Kasumi-1 (cell line): ENCODE data around the gene DNPEP.

Experiments used
- DNase-seq, 2 experiments: peaks; one replicate each; lab custom pipeline; 2025; lab: John Stamatoyannopoulos, UW

DNPEP gene

DNA sequence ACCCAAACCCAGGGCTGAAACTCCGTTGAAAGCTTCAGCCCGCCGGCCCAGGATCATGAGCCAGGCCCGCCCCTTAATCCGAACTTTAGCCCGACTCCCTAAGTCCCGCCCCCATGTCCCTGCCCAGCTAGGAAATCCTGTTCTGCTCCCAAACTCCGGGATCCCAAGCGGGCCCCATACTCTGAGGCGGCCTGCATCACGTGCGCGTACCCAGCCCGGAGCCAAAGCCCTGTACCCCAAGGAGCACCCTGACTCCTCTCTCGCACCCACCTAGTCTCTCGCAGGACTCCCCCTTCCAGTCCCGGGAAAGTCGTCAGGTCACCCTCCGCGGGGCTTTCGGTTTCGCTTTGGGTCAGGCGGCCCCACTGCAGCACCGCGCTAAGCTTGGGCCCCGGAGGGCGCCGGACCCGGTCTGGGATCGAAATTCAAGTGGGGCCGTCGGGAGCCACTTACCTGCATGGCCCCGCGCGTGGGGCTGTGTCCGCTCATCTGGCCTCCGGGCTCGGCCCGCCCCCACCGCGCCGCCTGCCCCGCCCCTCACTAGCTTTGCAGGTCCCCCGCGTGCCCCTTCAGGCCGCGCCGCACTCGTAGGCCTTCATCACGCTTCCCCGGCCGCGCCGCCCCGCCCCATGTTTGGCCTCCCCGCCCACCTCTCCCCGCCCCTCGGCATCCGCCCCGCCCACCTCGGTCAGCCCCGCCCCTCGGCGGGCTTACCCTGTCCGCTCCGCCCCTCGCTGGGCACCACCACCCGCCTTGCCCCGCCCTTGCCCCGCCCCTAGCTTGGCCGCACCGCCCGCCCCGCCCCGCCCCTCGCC lies at the start of gene DNPEP:
Gene DNPEP (minus strand): TSS at position 607 of the 815 bp plus-strand sequence. CDS start 118 bp downstream, at position 489.
- peak; percentile 53 to 67 for DNase-seq

DNA sequence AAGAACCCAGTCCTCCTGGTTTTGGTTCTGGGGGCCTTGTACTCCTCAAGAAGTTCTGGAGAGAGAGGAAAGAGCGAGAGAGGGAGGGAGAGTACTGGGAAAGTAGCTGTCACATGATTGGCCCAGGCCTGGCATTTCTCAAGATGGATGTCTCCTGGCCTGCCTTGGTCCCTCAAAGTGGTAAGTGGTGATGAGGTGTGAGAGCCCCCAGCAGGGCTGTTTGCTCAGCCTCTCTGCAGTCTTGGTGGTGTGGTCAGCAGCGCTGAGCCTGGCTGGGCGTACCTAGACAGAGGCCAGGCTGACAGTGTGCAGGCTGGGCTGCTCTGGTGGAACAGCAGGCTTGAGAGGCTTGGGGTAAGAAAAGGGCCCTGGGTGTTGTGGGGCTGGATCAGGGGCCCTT lies 49.4 kb upstream of the DNPEP start:
- DNase-seq: no peak

DNA sequence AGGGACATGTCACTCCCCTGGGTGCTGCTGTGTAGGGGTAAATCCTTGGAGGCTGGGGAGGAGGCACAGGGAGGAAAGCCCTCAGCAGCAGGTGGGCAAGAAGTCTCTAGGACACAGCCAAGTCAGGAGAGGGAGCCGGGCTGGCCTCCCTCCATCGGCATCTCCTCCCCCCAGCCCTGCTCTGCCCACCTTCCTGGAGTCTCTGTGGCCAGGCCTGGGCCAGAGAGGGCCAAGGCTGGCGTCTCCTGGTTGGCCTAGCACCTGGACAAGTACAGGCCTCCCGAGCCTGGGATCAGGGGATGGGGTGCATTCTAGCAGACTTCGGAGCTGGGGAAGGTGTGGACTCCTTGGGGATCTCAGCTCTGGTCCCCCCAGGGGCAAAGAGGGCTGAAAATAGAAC lies 48.8 kb upstream of the DNPEP start:
- no peak for DNase-seq

DNA sequence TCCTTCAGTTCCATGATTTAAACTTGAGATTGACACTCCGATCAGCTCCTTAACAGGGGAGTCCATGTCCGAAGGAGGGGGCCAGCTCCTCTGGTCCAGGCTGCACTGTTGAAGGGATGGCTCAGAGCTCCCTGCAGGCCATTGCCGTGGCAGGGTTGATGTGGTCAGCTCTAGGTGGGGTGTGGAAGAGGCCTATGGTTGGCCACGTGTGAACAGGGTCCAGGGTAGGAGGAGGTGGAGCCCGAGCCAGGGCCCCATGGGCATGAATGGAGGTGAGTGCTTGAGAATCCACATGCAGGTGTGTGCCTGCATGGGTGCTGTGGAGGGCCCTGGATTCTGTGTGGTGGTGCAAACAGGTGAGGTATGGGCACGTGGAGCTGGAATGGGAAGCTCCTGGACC lies 48.0 kb upstream of the DNPEP start:
- no peak for DNase-seq

DNA sequence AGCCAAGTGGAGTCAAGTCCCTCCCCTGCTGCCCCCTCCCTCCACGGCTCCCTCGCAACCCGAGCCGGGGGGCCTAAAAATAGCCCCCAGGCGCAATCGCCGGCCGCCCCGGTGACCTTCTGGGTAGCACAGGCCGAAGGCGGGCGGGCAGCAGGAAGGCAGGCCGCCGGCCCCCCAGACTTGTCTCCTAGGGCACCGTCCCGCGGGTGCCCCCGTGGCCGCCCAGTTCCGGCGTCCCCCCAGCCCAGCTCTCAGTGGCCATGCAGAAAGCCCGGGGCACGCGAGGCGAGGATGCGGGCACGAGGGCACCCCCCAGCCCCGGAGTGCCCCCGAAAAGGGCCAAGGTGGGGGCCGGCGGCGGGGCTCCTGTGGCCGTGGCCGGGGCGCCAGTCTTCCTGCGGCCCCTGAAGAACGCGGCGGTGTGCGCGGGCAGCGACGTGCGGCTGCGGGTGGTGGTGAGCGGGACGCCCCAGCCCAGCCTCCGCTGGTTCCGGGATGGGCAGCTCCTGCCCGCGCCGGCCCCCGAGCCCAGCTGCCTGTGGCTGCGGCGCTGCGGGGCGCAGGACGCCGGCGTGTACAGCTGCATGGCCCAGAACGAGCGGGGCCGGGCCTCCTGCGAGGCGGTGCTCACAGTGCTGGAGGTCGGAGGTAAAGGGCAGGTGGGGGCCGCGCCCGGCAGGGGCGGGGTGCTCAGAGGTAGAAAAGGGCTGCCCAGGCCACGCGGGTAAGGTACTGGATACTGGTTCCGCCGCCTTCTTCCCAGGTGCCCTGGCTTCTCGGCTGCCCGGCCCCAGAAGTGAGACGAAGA lies 47.2 kb upstream of the DNPEP start, which contains the start of gene SPEG:
Gene SPEG (plus strand): TSS at position 126 of the 808 bp plus-strand sequence. CDS start 135 bp downstream, at position 261.
- DNase-seq: no peak

DNA sequence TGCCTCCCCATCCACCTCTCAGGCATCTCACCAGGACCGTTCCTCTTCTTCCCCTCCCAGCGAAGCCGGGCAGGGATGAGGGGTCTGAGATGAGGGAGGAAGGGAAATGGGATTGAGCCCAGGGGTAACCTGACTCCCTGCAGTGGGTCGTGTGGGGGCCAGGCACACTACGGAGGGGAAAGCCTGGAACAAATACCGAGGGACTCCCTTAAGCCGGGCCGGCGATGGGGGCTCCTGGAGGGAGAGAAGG lies 46.7 kb upstream of the DNPEP start:
- no peak for DNase-seq

DNA sequence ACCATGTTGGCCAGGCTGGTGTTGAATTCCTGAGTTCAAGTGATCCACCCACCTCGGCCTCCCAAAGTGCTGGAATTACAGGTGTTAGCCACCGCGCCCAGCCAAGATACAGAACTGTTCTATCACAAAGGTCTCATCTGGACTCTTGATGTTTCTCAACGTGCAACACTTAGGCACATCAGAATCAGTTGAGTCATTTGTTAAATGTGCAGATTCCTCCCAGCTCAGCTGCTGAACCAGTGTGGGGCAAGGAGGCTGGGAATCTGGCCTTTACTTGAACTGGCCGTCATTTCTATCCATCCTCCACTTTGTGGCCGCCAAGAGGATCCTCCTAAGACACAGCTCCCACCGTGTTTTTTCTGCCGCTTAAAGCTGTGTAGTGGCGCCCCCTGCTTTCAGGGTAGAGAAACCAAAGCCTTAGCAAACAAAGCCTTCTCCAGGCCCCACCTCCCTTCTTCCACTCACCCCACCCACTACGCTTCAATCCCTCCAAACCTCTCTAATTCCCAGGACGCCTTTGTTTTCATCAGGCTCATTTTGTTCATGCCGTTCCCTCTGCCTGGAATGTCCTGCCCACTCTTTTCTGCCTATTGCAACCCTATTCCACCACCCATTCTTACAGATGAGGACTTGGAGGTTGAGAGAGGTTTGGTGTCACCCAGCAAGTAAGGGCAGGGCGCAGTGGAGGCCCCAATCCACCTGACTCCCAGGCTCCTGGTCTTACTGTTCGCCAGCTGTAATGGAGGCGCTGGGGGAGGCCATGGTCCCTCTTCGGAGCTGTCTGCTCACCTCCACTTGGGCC lies 46.2 kb upstream of the DNPEP start:
- DNase-seq: peak; percentile 28 to 31

DNA sequence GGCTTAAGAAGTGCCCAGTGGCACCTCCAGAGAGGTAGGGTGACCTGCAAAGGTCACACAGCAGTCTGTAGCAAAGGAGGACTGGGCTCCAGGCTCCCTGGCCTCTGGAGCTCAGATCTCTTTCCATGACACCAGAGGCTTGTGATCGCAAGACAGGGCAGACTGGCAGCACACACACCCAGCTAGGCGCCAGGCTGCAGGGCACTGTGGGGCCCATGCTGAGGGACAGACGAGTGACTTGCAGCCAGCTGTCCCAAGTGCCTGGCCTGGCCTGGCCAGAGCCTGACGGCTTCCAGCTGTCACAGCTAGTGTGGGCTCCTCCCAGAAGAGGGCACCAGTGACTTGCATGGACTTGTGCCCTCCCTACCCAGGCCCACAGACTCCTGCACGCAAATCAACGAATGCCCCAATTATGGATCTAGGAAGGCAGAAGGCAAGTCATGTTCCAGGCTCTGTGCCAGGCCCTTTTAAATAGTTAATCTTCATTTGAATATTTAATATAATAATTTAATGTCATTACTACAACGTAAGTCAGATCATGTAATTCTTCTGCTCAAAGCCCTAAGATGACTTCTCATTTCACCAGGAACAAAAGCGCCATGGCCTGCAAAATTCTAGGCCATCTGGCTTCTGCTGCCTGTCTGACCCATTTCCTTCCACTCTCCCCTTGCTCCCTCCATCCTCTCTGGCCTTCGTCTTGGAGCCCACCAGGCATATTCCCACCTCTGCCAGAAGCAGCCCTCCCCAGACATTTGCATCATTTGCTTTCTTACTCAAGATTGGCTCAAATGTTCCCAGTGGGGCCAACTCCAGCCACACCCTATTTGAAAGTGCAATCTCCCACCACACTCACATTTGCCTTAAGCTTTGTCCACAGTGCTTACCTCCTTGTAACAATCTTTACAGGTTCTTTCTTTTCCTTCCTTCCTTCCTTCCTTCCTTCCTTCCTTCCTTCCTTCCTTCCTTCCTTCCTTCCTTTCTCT lies 43.2 kb upstream of the DNPEP start:
- DNase-seq: no peak

DNA sequence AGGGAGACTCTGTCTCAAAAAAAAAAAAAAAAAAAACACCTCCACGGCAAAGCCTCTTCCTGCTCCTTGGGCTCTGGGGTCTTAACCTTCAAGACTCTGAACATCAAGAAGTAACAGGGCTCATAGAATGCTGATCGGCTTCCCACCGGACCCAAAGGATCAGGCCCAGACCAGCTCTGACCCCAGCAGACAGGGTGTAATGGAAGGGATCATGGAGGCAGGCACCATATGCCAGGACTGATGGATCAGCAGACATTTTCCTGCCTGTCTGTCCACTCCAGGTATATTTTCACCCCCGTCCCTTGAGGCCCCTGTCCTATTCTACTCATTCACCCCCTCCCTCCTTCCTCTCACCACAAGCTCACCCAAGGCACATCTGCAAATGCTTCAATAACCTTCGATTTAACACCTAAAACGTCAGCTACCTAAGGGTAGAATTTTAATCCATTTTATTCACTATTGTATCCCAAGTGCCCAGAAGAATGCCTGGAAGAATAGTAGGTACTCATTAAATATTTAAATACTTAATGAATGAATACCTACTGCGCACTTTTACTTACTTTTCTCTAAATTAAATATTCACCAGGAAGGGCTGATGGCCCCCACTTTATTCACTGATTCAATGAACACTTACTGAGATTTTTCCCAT lies 42.4 kb upstream of the DNPEP start:
- DNase-seq: no peak

DNA sequence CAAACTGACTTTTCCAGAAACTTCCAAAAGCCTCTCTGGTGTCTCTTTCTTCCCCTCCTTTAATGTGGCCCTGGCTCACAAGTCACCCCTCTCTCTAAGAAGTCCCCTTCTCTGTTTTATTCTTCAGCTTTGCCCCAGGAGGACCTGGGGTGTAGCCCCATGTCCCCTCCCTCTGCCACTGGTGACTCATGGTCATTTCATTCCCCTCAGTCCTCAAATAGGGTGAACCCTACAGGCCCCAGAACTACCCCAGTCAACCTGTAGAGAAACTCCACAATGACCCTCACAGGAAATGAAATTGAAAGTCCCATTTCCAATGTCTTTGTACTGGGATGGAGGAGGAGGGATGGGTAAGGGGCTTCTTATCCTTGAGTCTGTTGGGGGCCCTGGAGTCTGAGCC lies 40.8 kb upstream of the DNPEP start:
- no peak for DNase-seq

DNA sequence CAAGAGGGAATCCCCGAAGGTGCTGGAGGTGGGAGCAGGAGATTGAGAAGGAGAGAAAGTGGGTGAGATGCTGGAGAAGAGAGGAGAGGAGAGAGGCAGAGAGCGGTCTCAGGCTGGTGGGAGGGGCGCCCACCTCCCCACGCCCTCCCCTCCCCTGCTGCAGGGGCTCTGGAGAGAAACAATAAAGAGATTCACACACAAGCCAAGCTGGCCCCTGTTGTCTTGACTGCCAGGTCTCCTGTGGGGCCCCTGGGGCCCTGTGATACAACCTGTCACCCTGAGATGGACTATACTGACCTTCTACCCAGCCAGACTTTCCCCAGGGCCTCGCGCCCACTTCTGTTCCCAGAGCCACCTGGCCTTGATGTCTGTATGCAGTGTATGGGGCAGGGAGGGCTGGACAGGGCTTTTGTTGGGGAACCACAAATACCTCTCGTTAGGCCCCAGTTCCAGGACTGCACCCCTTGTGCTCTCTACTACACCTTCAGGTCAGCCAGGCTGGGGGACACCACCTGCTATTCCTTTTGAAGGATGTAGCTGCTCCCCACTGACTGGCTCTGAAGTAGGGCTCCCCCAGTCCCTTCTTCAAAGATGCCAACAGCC lies 38.9 kb upstream of the DNPEP start:
- DNase-seq: no peak

DNA sequence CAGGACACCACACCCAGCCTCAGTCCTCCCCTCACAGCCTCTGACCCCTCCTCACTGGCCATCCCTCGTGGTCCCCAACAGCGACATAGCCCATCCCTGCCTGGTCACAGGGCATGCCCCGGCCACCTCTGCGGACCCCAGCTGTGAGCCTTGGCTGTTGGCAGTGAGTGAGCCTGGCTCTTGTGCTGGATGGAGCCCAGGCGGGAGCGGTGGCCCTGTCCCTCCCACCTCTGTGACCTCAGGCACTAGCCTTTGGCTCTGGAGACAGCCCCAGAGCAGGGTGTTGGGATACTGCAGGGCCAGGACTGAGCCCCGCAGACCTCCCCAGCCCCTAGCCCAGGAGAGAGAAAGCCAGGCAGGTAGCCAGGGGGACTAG lies 38.3 kb upstream of the DNPEP start:
- no peak for DNase-seq

DNA sequence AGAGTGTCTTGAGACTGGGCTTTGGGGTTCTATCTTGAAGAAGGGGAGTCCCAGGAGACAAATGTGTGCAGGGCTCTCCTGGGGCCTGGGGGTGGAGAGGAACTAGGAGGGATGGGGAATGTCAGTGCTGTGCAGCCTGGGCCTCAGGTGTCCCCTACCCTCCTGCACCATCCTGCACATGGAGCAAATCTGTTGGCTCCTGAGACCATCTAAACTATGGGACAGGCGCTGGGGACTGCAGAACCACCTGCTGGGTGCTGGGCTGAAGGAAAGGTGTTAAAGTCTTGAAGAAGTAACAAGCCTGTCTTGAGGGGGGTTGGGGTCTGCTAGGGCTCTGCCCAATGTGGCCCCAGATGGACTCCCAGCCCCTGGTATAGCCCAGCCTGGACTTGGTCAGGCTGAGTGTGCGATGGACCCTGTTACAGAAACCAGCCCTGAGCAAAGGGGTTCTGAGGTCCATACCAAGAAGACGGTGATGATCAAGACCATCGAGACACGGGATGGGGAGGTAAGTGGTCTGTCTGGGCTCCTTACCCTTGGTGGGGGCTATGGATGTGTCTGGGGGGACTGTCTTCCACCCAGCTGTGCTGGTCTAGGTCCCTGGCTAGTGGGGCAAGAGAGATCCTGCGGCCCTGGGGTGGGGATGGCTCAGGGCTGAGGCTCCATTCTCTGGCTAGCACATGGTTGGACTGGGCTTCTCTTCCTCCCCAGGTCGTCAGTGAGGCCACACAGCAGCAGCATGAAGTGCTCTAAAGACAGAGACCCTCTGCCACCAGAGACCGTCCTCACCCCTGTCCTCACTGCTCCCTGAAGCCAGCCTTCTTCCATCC lies 37.7 kb upstream of the DNPEP start:
- no peak for DNase-seq

DNA sequence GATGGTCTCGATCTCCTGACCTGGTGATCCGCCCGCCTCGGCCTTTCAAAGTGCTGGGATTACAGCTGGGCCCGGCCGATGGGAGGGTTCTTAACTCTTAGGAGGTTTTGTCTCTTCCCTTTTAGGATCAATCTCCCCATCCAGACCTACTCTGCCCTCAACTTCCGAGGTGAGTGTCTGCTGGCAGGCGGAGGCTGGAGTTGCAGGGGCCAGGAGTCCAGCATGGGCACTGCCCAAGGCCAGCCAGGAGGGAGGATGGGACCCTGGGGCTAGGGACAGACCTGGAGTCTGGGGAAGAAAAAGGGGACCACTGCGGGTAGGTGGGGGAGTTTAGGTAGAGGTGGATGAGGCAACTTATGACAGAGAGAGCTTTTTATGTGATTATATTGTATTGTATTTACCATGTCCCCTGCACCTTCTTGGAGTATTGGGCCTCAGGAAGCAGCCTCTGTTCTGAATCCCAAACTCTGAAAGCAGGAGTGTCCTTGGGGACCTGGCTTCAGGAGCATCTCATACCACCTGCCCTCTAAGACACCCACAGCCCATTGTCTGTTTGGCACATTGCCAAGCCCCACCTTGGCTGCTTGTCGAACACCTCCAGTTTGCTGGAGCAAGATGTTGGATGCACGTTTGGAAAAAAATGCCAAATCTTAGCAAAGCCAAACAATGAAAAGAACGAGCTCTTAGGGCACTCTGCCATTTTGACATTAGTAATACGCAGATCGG lies 36.1 kb upstream of the DNPEP start:
- DNase-seq: no peak

DNA sequence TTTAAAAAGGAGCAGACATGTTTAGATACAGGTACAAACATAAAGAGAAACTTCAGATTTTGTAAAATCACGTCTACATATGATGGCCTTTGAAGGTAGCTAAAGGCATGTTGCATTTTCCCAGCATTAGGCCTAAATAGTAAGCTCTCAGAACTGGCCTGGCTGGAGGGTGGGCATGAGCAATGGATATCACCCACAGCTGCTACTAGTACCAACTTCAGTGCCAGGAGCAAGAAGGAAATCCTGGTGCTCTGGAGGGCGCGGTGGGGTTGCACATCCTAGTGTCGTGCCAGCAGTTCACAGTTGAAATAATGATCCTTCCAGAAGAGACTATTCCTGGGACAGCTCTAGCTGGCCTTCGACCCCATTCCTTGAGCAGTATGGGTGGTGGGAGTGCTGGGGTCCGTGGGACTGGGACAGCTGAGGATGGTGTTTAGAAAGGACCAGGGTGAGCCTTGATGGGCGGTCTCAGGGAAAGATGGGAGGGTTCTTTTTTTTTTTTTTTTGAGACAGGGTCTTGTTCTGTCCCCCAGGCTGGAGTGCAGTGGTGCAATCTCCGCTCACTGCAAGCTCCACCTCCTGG lies 35.3 kb upstream of the DNPEP start:
- no peak for DNase-seq

DNA sequence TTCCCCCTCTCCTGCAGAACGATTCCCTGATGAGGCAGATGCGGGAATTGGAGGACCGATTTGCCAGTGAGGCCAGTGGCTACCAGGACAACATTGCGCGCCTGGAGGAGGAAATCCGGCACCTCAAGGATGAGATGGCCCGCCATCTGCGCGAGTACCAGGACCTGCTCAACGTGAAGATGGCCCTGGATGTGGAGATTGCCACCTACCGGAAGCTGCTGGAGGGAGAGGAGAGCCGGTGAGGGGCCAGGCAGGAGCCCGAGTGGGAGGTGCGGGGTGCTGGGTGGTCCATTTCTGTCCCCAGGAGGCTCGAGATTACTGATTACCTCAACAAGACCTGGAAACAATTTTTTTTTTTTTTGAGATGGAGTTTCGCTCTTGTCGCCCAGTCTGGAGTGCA lies 33.6 kb upstream of the DNPEP start:
- no peak for DNase-seq

DNA sequence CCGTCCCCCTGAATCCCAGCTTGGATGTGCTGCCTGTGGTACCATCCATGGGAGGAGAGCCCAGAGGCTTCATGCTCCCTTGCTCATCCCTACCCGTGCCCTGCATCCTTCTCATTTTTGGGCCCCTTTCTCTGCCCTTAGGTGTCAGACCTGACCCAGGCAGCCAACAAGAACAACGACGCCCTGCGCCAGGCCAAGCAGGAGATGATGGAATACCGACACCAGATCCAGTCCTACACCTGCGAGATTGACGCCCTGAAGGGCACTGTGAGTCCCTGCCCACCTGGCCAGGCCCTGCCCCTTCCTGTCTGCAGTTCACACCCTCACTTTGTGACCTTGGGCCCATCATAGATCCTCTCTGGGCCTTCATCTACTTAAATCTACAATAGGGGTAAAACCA lies 33.0 kb upstream of the DNPEP start:
- DNase-seq: no peak

DNA sequence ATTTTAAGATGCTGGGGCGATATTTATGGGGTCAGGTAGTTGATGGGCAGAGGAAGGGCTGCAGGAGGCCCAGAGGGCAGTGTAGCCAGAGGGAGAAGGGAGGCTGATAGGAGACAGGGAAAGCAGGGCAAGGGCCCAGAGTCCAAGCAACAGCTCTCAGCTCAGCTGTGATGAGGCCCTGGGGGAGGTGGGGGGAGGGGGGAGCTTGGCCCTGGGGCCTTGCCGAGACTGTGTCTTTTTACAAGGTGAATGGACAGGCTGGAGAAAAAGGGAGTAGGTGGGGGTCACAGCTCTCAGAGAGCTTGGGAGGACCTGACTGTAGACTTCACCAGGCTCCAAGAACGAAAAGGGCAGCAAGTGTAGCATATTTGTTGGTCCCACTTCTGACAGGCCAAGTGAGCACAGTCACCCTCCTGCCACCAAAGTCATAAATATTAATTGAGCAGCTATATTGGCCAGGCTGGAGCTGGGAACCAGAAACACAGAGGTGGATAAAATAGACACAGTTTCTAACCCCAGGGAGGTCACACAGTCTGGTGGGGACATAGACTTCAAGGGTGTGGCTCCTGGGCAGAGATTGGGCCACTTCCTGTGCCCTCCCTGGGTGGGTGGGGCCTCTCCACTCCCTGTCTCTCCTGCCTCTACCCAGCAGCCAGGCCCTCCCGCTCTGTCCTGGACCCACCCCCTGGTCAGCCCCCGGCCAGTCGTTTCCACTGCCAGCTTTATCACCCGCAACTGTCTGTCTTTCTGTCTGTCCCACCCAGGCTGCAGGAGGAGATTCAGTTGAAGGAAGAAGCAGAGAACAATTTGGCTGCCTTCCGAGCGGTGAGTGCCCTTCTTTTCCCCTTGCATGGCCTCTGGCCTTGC lies 31.9 kb upstream of the DNPEP start:
- no peak for DNase-seq
